ENCODE data around the gene FN1. TPM values are rescaled to one million over a fixed set of nuclear protein-coding genes. Genes with fewer than 3 reads are reported as not detected.
"Not testable (repeated sequence)": the region's sequence is repeated elsewhere in the genome, so short reads cannot be mapped to it uniquely, and the experiment has no call there.

FN1 gene
- total RNA-seq, 4 donors from 2014 or later = 169 to 686 (median 215) TPM

GRCh38 chr2:215311625-215312396 lies 124.1 kb downstream of the FN1 start, which contains the start of gene ATIC:
ATIC (plus strand) TSS chr2:215312059; CDS start chr2:215312143, 84 bp downstream.
- DNase-seq = peak; percentile 97
- TF ChIP-seq POLR2AphosphoS5 (IDR thresholded peaks at IDR 0.05) = peak; percentile 74 to 81 (median 79)
- peak; percentile 50 for TF ChIP-seq POLR2A (IDR thresholded peaks at IDR 0.05)
- TF ChIP-seq CTCF (IDR thresholded peaks at IDR 0.05) = peak in 2 of 5 experiments; percentile 3 to 32
- TF ChIP-seq EP300 (IDR thresholded peaks at IDR 0.05; ENCODE audit: low read depth) = no peak
- WGBS, 2 donors (ENCODE audit: low coverage in 1 of 2) = 0 to 4% methylated on average over 3 to 59 of the region's 64 CpGs
- Histone ChIP-seq H3K27me3 (no peaks in the 10 kb centered on the region), H3K4me1 (peaks cover 7 to 22% (median 12%) of the 10 kb centered on the region in 4 donors), H3K27ac (peak within 1 kb of the TSS; percentile 86 to 89 (median 88)), H3K9me3 (no peaks in the 10 kb centered on the region), H3K36me3 (no peaks in the 10 kb centered on the region), H3K4me3 (peak within 1 kb of the TSS; percentile 65 to 72 (median 68))
- intact Hi-C loops (cut with DNase I; ENCODE audit: low total_unique reads) = no loop called here
- in situ Hi-C loops (cut with MboI; ENCODE audit: low pct_ligation_motif_present in 1 of 4, low pct_unique_long_range_greater_than_20kb in 1 of 4, low sequenced_read_pairs in 3 of 4) = loop anchor here in 1 of 4 donors (25.0 kb wide), 1 partner anchor 625 kb away; no protein-coding TSS in a partner anchor

- 9 to 48% methylated on average over 4 to 13 of the region's 13 CpGs for WGBS, 2 donors (ENCODE audit: low coverage in 1 of 2)
- Histone ChIP-seq H3K4me3 (peak overlapping the region; percentile 65 to 72 (median 68)), H3K4me1 (peaks cover 7 to 22% (median 12%) of the 10 kb centered on the region in 4 donors), H3K27ac (peak overlapping the region; percentile 86 to 89 (median 88))
- in situ Hi-C loops (cut with MboI; ENCODE audit: low pct_ligation_motif_present in 1 of 4, low pct_unique_long_range_greater_than_20kb in 1 of 4, low sequenced_read_pairs in 3 of 4) = loop anchor here in 1 of 4 donors (25.0 kb wide), 1 partner anchor 626 kb away; no protein-coding TSS in a partner anchor
- intact Hi-C loops (cut with DNase I; ENCODE audit: low total_unique reads); H3K9me3 ChIP-seq; H3K36me3 ChIP-seq; DNase-seq; H3K27me3 ChIP-seq: not testable (repeated sequence)
Observed at GRCh38 chr2:215311259-215311624, 124.6 kb downstream of the FN1 start.

Other genes with a start within 250 kb of the FN1 start
- 10 to 100 TPM; 35.1 to 88.6 (median 60.7) TPM for gene ATIC, start 124.0 kb downstream of the FN1 start, total RNA-seq

Measured in transverse colon (tissue), 4 donors.